ENCODE results near the gene BGLAP. TPM values are rescaled to one million over a fixed set of nuclear protein-coding genes. Genes with fewer than 3 reads are reported as not detected.

Gene BGLAP
- total and polyA plus RNA-seq, 7 experiments from 2014 or later: 0.33 to 7.4 (median 4.7) TPM; not detected in 1

Other genes starting within 250 kb of the BGLAP start
- gene SSR2, start 221.2 kb upstream of the BGLAP start, total RNA-seq: 100 to 1,000 TPM; 207 to 278 (median 256) TPM
- 100 to 1,000 TPM; 366 to 393 TPM for gene SSR2, start 221.2 kb upstream of the BGLAP start, polyA plus RNA-seq
- 10 to 100 TPM; 16.2 to 37.6 (median 31.3) TPM for gene UBQLN4, start 188.4 kb upstream of the BGLAP start, total RNA-seq
- 1 to 10 TPM; 6.7 to 9.9 TPM for gene UBQLN4, start 188.4 kb upstream of the BGLAP start, polyA plus RNA-seq
- gene LAMTOR2, start 187.4 kb upstream of the BGLAP start, total RNA-seq: 10 to 100 TPM; 13.3 to 66.1 (median 27.9) TPM
- 10 to 100 TPM; 90.1 to 97.9 TPM for gene LAMTOR2, start 187.4 kb upstream of the BGLAP start, polyA plus RNA-seq
- 1 to 10 TPM in 4 of 5 experiments, not detected in 1; 1.1 to 2.7 (median 2.2) TPM for gene RAB25, start 181.0 kb upstream of the BGLAP start, total RNA-seq
- 1 to 10 TPM; 1.5 to 1.8 TPM for gene RAB25, start 181.0 kb upstream of the BGLAP start, polyA plus RNA-seq
- gene MEX3A, start 159.7 kb upstream of the BGLAP start, total RNA-seq: under 1 TPM in 4 of 5 experiments, not detected in 1; 0.05 to 0.15 (median 0.13) TPM
- not detected for gene MEX3A, start 159.7 kb upstream of the BGLAP start, polyA plus RNA-seq
- 100 to 1,000 TPM in 2 of 5 experiments, 10 to 100 TPM in 1, 1 to 10 TPM in 2; 5.5 to 470 (median 18.0) TPM for gene LMNA, start 127.5 kb upstream of the BGLAP start, total RNA-seq
- gene LMNA, start 127.5 kb upstream of the BGLAP start, polyA plus RNA-seq: under 1 TPM in 1 of 2 donors, not detected in 1; 0.20 TPM
- gene SEMA4A, start 88.6 kb upstream of the BGLAP start, total RNA-seq: 10 to 100 TPM in 1 of 5 experiments, 1 to 10 TPM in 4; 1.8 to 48.6 (median 3.8) TPM
- gene SEMA4A, start 88.6 kb upstream of the BGLAP start, polyA plus RNA-seq: under 1 TPM; 0.06 to 0.24 TPM
- gene SLC25A44, start 48.1 kb upstream of the BGLAP start, total RNA-seq: 10 to 100 TPM; 17.8 to 38.4 (median 19.6) TPM
- gene SLC25A44, start 48.1 kb upstream of the BGLAP start, polyA plus RNA-seq: 10 to 100 TPM in 1 of 2 donors, 1 to 10 TPM in 1; 8.3 to 21.2 TPM
- 10 to 100 TPM; 42.2 to 76.1 (median 58.2) TPM for gene PMF1, start 29.2 kb upstream of the BGLAP start, total RNA-seq
- 10 to 100 TPM; 72.4 to 81.2 TPM for gene PMF1, start 29.2 kb upstream of the BGLAP start, polyA plus RNA-seq
- gene PAQR6, start 5.9 kb downstream of the BGLAP start, total RNA-seq: 1 to 10 TPM; 1.4 to 6.2 (median 2.9) TPM
- gene PAQR6, start 5.9 kb downstream of the BGLAP start, polyA plus RNA-seq: under 1 TPM in 1 of 2 donors, not detected in 1; 0.22 TPM
- gene SMG5, start 40.6 kb downstream of the BGLAP start, total RNA-seq: 10 to 100 TPM; 65.7 to 74.0 (median 69.4) TPM
- gene SMG5, start 40.6 kb downstream of the BGLAP start, polyA plus RNA-seq: 10 to 100 TPM; 14.4 to 38.4 TPM
- gene TMEM79, start 42.1 kb downstream of the BGLAP start, total RNA-seq: 10 to 100 TPM in 3 of 5 experiments, 1 to 10 TPM in 2; 4.3 to 18.6 (median 11.2) TPM
- 1 to 10 TPM; 6.5 to 9.8 TPM for gene TMEM79, start 42.1 kb downstream of the BGLAP start, polyA plus RNA-seq
- 10 to 100 TPM; 21.0 to 40.4 (median 24.5) TPM for gene GLMP, start 53.5 kb downstream of the BGLAP start, total RNA-seq
- 10 to 100 TPM; 17.6 to 19.3 TPM for gene GLMP, start 53.5 kb downstream of the BGLAP start, polyA plus RNA-seq
- gene VHLL, start 57.1 kb downstream of the BGLAP start, total RNA-seq: not detected
- gene VHLL, start 57.1 kb downstream of the BGLAP start, polyA plus RNA-seq: not detected
- 100 to 1,000 TPM in 3 of 5 experiments, 10 to 100 TPM in 2; 78.0 to 282 (median 114) TPM for gene CCT3, start 96.1 kb downstream of the BGLAP start, total RNA-seq
- gene CCT3, start 96.1 kb downstream of the BGLAP start, polyA plus RNA-seq: 100 to 1,000 TPM; 203 to 265 TPM
- 1 to 10 TPM in 1 of 5 experiments, not detected in 4; 1.1 TPM for gene TSACC, start 96.3 kb downstream of the BGLAP start, total RNA-seq
- 1 to 10 TPM; 1.7 to 2.2 TPM for gene TSACC, start 96.3 kb downstream of the BGLAP start, polyA plus RNA-seq
- not detected for gene RHBG, start 127.0 kb downstream of the BGLAP start, total RNA-seq
- not detected for gene RHBG, start 127.0 kb downstream of the BGLAP start, polyA plus RNA-seq